ENCODE results near the gene RAP1A.
"Not testable (repeated sequence)": the region's sequence is repeated elsewhere in the genome, so short reads cannot be mapped to it uniquely, and the experiment has no call there.

RAP1A gene

DNA sequence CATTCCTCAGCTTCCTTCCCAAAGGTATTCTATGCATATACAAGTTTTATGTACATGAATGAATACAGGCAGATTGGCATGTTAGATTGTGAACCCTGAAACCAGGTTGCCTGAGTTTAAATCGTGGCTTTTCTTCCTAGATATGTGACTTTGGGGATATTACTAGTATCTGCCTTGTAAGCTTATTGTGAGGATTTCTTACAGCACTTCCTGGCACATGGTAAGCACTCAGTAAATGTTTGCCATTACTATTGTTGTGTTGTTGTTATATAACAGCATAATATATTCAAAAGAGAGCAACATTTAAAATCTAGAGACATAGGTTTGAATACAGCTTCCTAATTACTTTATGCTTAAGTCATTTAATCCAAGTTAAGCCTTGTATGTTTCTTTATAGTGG lies 45.1 kb downstream of the RAP1A start:
- DNase-seq (ENCODE audit: low spot score), result no peak

DNA sequence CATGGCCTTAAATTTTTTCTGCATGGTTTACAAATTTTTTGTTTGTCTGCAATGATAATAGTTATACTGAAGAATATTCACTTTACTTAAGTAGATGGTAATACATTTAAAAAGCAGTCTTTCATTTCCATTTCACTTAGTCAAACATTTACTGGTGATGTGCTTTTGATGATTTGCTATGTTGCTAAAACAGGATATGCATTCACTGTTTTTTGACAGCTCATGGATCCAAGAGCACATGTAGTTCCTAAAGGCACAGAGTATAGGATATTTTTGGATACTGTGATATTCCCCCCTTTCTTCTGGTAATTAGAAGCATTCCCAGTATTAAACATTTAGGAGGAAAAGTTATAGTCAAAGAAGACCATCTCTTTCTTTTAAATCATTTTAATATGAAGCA lies 45.9 kb downstream of the RAP1A start:
- no peak for DNase-seq (ENCODE audit: low spot score)

DNA sequence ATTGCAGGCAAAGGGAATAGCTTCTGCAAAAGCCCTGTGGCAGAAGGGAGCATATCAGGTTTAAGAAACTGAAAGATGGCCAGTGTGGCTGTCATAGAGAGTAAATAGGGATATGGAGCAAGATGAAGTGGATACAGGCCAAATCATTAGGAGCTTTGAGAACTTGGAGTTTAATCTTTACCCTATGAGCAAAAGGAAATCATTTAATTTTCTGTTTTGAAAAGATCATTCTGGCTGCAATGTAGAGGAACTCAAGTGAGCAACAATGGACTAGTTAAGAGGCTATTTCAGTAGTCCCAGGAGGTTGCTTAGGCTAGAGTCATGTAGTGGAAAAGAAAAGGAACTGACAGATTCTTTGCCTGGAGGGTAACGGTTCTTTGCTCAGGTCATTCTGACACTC lies 47.2 kb downstream of the RAP1A start:
- no peak for DNase-seq (ENCODE audit: low spot score)

DNA sequence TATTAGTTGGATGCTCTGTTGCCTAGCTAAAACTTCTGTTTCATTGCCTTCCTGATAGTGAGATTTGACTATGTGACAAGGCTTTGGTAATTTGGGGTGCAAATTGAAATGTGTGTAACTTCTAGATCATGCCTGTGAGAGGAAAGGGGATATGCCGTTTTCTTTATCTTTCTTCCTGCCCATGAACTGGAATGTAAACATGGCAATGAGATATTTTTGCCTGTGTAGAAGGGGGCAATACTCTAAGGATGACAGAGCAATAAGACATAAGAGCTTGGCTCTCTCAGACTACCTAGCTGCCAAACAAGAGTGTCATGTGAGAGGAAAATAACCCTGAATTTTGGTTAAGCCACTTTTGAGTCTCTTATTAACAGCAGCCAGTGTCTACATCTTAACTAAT lies 49.7 kb downstream of the RAP1A start:
- DNase-seq (ENCODE audit: low spot score), result no peak

DNA sequence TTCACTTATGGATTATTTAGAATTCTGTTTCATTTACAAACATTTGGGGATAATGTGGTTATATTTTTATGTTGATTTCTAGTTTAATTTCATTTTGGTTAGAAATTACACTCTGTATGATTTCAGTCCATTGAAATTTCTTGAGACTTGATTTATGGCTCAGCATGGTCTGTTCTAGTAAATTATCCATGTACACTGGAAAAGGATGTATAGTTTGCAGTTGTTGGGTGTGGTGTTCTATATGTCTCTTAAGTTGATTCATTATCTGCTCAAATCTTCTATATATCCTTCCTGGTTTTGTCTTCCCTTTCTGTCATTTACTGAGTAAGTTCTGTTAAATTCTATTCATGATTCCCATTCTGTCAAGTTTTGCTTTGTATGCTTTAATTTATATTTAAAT lies 52.3 kb downstream of the RAP1A start:
- DNase-seq (ENCODE audit: low spot score), result no peak

DNA sequence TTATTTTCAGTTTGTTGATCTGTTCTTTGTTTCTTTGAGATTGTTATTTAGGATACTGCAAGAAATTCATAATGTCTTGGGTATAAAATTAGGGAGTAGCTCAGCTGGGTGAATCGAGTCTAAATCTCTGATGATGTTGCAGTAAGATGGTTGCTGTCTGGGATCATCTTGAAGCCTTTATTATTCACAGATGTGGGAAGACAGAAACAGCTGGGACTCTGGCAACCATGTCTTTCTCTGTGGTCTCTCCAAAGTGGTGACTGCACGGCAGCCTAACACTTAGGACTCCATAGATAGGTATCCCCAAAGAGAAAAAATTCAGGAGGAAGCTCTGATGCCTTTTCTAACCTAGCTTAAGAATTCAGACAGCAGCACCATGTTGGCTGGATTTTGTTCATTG lies 52.7 kb downstream of the RAP1A start:
- no peak for DNase-seq (ENCODE audit: low spot score)

DNA sequence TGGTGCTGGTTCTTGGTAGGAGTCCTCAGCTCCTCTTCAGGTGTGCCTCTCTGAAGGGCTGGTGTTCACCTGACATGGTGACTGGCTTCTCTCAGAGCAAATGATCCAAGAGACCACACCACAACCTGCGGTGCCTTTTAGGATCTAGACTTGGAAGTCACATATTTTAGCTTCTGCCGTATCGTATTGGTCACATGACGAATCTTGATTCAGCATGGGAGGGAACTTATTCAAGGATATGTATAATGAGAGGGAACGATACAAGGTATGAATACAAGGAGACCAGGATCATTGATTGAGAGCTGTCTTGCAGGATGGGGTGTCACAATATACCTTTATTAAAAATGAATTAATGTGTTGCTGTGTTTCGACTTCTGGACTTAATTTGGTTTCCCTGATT lies 58.0 kb downstream of the RAP1A start:
- no peak for DNase-seq (ENCODE audit: low spot score)

DNA sequence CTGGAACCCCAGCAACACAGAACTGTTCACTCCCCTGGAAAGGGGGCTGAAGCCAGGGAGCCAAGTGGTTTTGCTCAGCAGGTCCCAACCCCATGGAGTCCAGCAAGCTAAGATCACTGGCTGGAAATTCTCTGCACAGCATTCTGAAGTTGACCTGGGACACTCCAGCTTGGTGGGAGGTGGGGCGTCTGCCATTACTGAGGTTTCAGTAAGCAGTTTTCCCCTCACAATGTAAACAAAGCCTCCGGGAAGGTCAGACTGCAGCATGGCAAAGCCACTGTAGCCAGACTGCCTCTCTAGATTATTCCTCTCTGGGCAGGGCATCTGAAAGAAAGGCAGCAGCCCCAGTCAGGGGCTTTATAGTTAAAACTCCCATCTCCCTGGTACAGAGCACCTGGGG lies 60.0 kb downstream of the RAP1A start:
- DNase-seq (ENCODE audit: low spot score), result no peak

DNA sequence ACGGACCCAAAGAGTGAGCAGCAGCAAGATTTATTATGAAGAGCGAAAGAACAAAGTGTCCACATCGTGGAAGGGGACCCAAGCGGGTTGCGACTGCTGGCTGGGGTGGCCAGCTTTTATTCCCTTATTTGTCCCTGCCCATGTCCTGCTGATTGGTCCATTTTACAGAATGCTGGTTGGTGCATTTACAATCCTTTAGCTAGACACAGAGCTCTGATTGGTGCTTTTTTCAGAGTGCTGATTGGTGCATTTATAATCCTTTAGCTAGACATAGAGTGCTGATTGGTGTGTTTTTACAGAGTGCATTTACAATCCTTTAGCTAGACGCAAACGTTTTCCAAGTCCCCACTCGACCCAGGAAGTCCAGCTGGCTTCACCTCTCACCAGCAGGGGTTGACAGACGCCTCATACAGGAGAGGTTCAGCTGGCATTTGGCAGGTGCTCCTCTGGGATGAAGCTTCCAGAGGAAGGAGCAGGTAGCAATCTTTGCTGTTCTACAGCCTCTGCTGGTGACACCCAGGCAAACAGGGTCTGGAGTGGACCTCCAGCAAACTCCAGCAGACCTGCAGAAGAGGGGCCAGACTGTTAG lies 60.7 kb downstream of the RAP1A start:
- not testable (repeated sequence) for DNase-seq (ENCODE audit: low spot score)

DNA sequence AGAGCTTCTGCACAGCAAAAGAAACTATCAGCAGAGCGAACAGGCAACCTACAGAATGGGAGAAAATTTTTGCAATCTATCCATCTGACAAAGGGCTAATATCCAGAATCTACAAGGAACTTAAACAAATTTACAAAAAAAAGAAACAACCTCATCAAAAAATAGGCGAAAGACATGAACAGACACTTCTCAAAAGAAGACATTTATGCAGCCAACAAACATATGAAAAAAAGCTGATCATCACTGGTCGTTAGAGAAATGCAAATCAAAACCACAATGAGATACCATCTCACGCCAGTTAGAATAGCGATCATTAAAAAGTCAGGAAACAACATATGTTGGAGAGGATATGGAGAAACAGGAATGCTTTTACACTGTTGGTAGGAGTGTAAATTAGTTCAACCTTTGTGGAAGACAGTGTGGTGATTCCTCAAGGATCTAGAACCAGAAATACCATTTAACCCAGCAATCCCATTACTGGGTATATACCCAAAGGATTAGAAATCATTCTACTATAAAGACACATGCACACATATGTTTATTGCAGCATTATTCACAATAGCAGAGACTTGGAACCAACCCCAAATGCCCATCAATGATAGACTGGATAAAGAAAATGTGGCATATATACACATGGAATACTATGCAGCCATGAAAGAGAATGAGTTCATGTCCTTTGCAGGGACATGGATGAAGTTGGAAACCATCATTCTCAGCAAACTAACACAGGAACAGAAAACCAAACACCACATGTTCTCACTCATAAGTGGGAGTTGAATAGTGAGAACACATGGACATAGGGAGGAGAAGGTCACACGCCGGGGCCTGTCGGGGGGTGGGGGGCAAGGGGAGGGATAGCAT lies 65.9 kb downstream of the RAP1A start:
- not testable (repeated sequence) for DNase-seq (ENCODE audit: low spot score)

DNA sequence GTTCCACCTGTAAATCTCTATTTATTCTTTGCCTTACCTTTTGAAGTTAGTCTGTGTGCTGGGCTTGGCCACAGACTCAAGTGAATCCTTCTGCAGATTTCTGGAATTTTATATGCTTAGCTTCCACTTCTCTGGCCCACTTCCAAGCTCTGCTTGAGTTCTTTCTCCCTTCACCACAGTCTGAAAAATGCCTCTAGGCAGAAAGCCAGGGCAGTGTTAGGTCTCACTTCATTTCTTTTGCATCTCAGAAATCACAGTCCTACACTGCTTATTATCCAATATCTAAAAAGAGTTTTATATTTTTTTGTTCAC lies 70.7 kb downstream of the RAP1A start:
- no peak for DNase-seq (ENCODE audit: low spot score)

DNA sequence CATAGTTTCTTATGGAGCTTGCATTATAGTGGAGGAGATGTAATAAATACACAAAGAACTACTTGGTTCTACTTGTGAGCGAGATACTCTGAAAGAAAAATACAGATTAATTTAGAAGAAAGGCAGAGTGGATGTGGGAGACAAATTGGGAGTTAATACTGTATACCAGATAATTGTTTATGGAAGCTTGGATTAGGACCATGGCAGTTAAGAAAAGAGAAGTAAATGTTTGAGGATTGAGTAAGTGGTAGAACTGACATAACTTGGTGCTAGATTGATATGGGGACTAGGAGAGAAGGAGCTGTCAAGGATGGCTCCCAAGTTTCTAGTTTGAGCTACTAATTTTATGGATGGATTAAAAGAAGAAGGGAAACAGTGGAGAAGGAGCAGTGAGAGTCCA lies 72.3 kb downstream of the RAP1A start:
- DNase-seq (ENCODE audit: low spot score), result no peak

DNA sequence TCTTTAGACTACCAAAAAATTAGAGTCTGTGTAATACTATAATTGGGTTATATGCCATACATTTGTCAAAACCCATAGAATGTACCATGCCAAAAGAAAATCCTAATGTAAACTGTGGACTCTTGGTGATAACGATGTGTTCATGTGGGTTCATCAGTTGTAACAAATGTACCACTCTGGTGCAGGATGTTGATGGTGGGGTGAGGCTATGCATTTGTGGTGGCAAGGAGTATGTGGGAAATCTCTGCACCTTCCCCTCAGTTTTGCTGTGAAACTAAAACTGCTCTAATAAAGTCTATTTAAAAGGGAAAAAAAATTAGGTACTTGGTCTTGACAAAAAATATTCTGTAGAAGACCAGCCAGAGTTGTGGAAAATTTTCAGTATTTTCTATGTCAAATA lies 76.2 kb downstream of the RAP1A start:
- no peak for DNase-seq (ENCODE audit: low spot score)

DNA sequence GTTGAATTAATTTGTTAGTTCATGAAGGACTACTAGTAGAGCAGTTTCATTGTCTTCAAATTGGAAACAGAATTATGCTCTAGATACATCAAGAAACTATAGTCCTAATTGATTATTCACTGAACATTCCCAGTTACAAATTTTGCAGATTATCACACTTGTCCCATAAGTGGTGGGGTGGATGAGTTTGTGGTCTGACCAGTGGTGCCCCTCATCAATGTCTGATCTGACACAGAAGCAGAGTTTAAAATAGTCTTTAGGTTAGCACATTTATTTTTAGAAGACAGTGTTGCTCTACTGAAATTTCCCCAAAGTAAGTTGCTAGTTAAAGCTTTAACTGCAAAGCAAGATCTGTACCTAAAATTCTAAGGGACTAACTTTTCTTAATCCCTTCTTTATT lies 76.7 kb downstream of the RAP1A start:
- no peak for DNase-seq (ENCODE audit: low spot score)

DNA sequence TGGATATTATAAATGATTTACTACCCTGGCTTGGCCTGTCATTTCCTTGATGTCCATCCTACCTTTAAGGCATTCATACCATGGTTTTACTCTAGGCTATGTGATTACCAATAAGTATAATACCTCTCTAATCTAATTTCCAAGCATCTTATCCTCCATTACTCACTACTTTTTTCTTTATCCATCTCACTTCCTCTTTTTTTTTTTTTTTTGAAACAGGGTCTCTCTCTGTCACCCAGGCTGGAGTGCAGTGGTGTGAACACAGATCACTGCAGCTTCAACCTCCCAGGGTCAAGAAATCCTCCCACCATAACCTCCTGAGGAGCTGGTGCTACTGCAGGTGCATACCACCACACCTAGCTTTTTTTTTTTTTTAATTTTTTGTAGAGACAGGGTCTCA lies 79.7 kb downstream of the RAP1A start:
- DNase-seq (ENCODE audit: low spot score), result no peak

DNA sequence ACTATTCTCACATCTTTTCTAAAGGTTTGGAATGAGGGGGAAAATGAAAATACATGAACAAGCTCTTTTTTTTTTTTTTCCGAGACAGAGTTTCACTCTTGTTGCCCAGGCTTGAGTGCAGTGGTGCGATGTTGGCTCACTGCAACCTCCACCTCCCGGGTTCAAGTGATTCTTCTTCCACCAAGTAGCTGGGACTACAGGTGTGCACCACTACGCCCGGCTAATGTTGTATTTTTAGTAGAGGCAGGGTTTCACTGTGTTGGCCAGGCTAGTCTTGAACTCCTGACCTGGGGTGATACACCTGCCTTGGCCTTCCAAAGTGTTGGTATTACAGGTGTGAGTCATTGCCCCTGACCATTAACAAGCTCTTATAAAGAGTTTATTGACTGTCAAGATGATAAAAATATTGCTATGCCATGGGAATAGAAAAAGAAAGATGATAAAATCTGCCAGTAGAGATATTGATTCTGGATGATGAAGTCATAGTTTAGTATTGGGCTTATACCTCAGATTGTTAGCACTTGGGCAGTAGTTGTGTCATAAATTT lies 83.0 kb downstream of the RAP1A start:
- DNase-seq (ENCODE audit: low spot score), result no peak

DNA sequence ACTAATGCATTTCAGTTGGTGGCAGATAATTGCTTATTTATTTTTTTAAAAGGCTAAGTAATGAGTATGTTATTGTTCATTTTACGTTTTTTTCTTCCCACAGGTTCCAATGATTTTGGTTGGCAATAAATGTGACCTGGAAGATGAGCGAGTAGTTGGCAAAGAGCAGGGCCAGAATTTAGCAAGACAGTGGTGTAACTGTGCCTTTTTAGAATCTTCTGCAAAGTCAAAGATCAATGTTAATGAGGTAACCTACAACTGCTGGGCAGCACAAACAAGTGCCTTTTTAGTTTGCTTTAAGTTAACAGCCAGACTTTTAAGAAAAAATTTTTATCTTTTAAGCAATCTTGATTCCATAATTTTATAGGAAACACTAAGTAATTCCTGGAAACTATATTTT lies 84.7 kb downstream of the RAP1A start:
- DNase-seq (ENCODE audit: low spot score), result no peak

DNA sequence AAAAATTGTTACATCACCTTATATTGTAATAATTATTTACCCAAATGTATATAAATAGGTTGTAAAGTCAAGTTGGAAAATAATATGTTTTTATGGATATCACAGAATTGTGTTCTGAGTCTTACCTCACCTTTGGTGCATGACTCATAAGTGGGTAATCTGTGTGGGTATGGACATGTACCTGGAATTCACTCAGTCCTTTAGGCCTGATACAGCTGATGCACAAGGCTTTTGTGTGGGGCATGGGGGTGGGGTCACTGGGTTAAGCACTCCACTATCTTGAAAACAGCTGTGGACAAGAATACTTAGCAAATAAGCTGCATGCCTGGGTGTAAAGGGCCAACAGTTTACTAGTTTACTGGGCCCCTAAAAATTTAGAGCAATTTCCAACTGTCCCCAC lies 85.2 kb downstream of the RAP1A start:
- DNase-seq (ENCODE audit: low spot score), result no peak

DNA sequence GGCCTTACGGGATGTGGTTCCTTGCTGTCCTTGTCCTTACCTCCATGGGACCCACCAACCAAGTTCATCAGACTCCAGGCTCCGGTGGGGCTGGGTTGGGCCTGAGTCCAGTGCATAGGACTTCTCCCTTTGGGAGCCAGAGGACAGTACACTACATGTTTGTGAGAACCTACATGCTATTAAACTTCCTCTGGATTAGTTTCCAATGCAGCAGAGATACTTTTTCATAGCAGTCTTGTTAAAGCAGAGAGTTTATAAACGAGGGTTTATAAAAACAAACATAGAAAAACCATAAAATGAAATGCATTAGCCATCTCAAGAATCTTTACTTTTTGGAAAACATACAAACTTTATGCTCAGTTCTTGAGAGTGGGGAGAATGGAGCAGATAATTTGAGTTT lies 86.3 kb downstream of the RAP1A start:
- DNase-seq (ENCODE audit: low spot score), result no peak

DNA sequence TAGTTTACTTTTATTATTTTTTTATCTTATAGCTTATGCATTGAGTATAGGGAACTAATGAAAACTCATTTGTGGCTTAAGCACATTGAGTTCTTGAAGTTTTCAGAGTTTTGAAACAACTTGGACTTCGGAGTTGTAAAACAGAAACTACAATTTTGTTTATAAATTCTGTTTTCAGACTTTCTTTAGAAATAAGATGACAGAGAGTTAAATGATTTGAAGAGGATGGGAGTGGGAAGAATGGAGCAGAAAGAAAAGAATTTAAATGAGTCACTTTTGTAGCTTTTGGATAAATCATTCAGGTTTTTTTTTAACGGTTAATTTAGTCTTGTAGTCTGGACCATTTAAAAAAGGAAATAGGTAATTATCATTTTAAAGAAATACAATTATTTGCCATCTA lies 87.3 kb downstream of the RAP1A start:
- no peak for DNase-seq (ENCODE audit: low spot score)

DNA sequence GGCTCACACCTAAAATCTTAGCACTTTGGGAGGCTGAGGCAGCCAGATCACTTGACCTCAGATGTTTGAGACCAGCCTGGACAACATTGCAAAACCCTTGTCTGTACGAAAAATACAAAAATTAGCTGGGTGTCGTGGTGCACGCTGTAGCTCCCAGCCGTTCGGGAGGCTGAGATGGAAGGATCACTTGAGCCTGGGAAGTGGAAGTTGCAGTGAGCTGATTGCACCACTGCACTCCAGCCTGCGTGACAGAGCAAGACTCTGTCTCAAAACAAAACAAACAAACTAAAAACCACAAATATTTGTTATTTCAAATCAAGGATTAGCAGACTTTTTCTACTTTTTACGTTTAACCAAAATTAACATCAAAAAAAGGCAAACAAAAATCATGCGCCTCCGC lies 88.3 kb downstream of the RAP1A start:
- no peak for DNase-seq (ENCODE audit: low spot score)

DNA sequence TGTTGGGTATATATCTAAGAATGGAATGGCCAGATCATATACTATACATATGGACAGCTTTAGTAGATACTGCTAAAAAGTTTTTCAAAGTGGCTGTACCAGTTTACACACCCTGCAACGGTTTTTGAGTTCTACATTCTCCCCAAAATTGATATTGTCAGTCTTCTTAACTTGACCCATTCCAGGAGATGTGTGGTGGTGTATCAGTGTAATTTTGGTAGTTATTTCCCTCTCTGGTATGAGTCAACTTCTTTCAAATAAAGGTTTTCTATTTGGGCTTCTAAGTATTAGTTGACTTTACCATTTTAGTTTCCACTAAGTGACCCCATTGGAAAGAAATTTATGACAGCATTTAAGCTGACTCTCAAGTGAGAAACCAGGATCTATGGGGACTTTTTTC lies 90.4 kb downstream of the RAP1A start:
- no peak for DNase-seq (ENCODE audit: low spot score)

DNA sequence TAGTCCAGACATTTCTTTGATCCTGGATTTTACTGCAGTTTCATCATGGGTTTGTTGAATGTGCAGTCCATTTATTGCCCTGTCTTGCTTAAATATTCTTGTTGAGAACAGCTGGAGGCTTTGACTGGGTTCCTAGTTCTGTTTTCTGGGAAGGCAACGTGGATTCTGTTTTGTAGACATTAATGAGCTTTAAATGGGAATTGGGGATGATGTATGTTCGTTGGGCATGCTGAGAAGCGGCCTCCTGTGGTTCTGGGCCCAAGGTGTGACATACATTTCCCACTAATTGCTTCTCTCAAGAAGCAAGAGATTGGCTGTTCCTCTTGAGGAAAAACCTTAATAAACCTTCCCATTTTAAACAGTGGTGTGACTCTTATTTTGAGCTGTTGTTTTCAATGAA lies 96.7 kb downstream of the RAP1A start:
- no peak for DNase-seq (ENCODE audit: low spot score)

DNA sequence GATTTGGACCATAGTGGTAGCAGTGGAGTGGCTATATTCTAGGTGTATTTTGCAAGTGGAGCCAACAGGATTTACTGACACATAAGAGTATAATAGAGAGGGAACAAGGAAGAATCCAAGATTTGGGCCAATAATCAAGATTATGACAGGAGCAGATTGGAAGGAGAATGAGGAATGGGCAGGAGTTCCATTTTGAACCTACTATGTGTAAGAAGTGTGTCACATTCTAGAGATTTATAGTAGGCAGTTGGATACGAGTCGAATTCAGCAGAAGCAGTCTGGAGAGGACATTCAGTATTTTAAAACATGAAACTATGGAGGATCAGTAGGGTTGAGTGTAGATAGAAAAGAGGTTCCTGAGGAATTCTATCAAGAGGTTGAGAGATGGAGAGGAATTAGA lies 97.9 kb downstream of the RAP1A start:
- DNase-seq (ENCODE audit: low spot score), result no peak

Measured in SK-N-DZ (cell line).